NCI-H2171 (cell line): ENCODE results near the gene GCN1.
"Not testable (repeated sequence)": the region's sequence is repeated elsewhere in the genome, so short reads cannot be mapped to it uniquely, and the experiment has no call there.

Source experiments
- DNase-seq: peaks from one replicate; lab custom pipeline; 2025; lab: John Stamatoyannopoulos, UW

GCN1 gene

GRCh38 chr12:120214626-120215356, 20.3 kb upstream of the GCN1 start:
- no peak for DNase-seq

GRCh38 chr12:120213758-120214157, 19.2 kb upstream of the GCN1 start:
- DNase-seq, result no peak

- not testable (repeated sequence) for DNase-seq
These were observed 18.7 kb upstream of the GCN1 start for GRCh38 chr12:120213182-120213581.

- DNase-seq, result no peak
These were observed 17.8 kb upstream of the GCN1 start for GRCh38 chr12:120212301-120212700.

GRCh38 chr12:120211904-120212283, 17.4 kb upstream of the GCN1 start:
- no peak for DNase-seq

GRCh38 chr12:120211243-120211903, 16.9 kb upstream of the GCN1 start:
- DNase-seq, result no peak

GRCh38 chr12:120209851-120210250, 15.3 kb upstream of the GCN1 start:
- no peak for DNase-seq

- no peak for DNase-seq
These were observed 12.7 kb upstream of the GCN1 start for GRCh38 chr12:120207227-120207626.

- DNase-seq, result not testable (repeated sequence)
These were observed 12.3 kb upstream of the GCN1 start for GRCh38 chr12:120206781-120207180.

- no peak for DNase-seq
These were observed 11.7 kb upstream of the GCN1 start for GRCh38 chr12:120206228-120206627.

GRCh38 chr12:120204171-120204570, 9.7 kb upstream of the GCN1 start:
- DNase-seq, result no peak

- DNase-seq, result no peak
These were observed 5.9 kb upstream of the GCN1 start for GRCh38 chr12:120200364-120200800.

- DNase-seq, result no peak
These were observed 5.2 kb upstream of the GCN1 start for GRCh38 chr12:120199595-120200306.

- no peak for DNase-seq
These were observed 4.5 kb upstream of the GCN1 start for GRCh38 chr12:120199025-120199424.

GRCh38 chr12:120197542-120197887, 3.0 kb upstream of the GCN1 start:
- no peak for DNase-seq

GRCh38 chr12:120196817-120197541, 2.5 kb upstream of the GCN1 start:
- DNase-seq, result not testable (repeated sequence)

- DNase-seq, result no peak
These were observed 1.8 kb upstream of the GCN1 start for GRCh38 chr12:120196363-120196762.

GRCh38 chr12:120194226-120194533, 335 bp downstream of the GCN1 start:
- no peak for DNase-seq

- not testable (repeated sequence) for DNase-seq
These were observed 1.2 kb downstream of the GCN1 start for GRCh38 chr12:120193286-120193685.

GRCh38 chr12:120190985-120191480, 3.5 kb downstream of the GCN1 start:
- no peak for DNase-seq

GRCh38 chr12:120190386-120190785, 4.1 kb downstream of the GCN1 start:
- DNase-seq, result no peak

GRCh38 chr12:120186654-120187053, 7.9 kb downstream of the GCN1 start:
- DNase-seq, result no peak
